GM18517 (cell line): Measurements from ENCODE around the gene C11orf68.
"Not testable (repeated sequence)": the region's sequence is repeated elsewhere in the genome, so short reads cannot be mapped to it uniquely, and the experiment has no call there.

Experiments
- ATAC-seq: cut with Tn5 transposase; IDR thresholded peaks from one replicate; pipeline ENCODE4 v1.9.1; 2021; ENCODE audit warnings: mild to moderate bottlenecking, moderate library complexity; ENCODE audit not compliant: unreplicated experiment

C11orf68 gene

DNA sequence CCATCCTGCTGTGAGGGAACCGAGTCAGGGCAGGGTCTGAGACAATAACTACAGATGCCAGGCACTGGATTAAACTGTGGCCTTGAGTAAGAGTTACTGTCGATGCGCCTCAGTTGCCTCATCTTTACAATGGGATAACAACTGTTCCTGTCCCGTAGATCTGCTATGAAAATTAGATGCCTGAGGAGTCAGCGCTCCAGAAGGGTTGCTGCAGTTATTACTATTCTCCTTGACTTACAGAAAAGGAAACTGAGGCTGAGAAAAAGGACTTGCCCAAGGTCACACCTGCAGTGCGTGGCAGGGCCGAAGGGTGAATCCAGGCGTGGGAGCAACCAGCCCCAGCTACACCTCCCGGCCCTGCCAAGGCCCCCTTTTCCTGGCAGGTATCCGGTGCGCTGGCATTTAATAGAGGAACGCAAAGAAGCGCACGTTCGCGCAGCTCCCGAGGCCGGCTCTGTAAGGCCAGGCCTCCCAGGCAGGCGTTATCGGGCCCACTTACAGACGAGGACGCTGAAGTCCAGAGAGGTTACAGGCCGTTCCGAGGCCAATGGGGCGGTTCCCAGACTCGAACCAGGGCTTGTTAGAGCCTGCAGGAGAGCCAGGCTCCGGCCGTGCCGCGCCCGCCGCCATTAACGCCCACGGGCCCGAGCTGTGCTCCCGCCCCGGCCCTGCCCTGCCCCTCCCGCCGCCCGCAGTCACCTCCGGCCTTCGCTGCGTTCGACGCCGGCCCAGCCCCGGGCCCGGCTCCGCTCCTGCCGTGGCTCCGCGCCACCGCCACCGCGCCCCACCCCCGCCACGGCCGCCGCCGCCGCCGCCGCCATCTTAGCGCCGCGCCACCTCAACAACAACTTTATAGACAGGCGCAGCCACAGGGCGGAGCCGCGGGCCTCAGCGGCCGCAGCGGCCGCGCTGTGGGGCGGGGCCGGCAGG lies at the start of gene C11orf68:
TSS of gene C11orf68 (minus strand) at position 852 of the 930 bp plus-strand sequence. CDS start at position 821, 31 bp downstream.
- ATAC-seq: peak; percentile 33

DNA sequence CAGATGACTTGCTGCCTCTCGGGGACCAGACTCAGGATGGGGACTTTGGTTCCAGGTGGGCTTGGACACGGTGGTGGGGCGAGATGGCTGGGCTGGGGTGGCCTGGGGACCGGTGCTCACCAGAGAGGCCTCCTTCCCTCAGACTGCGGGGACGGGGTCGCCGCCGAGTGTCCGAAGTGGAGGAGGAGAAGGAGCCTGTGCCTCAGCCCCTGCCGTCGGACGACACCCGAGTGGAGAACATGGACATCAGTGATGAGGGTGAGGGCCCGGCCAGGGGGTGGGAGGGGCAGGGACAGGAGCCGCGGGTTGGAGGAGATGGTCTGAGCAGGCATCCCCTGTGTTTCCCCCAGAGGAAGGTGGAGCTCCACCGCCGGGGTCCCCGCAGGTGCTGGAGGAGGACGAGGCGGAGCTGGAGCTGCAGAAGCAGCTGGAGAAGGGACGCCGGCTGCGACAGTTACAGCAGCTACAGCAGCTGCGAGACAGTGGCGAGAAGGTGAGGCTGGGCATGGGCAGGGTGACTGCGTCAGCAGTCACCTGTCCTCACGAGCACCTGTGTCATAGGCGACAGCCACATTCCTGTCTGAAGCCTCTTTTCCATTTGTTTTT lies 48.6 kb upstream of the C11orf68 start:
- no peak for ATAC-seq

DNA sequence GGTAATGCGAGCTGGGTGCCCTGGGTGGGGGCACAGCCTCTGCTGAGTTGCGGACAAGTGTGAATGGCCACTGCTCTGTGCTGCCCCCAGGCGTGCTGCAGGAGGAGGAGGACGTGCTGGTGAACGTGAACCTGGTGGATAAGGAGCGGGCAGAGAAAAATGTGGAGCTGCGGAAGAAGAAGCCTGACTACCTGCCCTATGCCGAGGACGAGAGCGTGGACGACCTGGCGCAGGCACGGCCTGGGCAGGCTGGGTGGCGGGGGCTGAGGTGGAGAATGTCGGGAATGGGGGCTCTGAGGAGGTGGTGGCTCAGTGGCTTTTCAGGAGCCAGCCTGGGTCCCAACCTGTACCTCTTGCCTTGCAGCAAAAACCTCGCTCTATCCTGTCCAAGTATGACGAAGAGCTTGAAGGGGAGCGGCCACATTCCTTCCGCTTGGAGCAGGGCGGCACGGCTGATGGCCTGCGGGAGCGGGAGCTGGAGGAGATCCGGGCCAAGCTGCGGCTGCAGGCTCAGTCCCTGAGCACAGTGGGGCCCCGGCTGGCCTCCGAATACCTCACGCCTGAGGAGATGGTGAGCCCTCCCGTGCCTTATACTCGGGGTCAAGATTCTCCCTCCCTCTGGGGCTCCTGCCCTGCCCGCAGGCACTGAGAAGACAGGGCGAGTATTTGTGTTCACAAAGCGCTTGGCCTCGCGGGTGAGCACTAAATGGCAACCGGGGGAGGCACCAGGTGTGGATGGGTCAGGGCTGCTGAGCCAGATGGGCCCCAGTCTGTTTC lies 47.3 kb upstream of the C11orf68 start:
- no peak for ATAC-seq

DNA sequence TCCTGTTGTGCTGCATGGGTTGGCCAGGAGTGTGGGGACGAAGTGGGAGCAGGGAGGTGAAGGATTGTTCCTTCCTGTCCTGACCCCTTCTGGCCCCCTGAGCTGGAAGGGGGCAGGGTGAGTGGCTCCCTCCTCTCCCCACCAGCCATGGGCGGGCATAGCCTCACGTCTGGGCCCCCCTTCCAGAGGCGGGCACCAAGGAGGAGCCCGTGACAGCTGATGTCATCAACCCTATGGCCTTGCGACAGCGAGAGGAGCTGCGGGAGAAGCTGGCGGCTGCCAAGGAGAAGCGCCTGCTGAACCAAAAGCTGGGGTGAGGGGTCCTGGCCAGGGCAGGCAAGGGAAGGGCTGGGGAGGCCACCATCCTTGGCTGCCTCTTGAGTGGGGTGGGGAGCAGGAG lies 46.0 kb upstream of the C11orf68 start:
- no peak for ATAC-seq

DNA sequence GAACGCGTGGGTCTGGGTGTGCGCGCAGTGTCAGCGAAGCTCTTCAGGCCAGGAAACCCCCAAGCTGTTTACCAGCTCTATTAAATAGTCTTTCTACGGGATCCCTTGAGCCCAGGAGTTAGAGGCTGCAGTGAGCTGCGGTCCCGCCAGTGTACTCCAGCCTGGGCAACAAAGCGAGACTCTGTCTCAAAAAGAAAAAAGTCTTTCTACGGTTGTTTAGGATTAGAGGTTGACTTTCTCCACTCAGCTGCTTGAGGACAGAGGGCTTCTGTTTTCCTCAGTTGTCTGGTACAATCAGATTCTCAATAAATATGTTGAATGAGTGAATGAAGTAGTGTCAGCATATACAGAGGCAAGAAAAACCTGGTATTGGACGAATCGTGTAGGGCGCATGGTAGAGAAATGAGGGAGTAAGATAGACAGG lies 43.3 kb upstream of the C11orf68 start:
- no peak for ATAC-seq

DNA sequence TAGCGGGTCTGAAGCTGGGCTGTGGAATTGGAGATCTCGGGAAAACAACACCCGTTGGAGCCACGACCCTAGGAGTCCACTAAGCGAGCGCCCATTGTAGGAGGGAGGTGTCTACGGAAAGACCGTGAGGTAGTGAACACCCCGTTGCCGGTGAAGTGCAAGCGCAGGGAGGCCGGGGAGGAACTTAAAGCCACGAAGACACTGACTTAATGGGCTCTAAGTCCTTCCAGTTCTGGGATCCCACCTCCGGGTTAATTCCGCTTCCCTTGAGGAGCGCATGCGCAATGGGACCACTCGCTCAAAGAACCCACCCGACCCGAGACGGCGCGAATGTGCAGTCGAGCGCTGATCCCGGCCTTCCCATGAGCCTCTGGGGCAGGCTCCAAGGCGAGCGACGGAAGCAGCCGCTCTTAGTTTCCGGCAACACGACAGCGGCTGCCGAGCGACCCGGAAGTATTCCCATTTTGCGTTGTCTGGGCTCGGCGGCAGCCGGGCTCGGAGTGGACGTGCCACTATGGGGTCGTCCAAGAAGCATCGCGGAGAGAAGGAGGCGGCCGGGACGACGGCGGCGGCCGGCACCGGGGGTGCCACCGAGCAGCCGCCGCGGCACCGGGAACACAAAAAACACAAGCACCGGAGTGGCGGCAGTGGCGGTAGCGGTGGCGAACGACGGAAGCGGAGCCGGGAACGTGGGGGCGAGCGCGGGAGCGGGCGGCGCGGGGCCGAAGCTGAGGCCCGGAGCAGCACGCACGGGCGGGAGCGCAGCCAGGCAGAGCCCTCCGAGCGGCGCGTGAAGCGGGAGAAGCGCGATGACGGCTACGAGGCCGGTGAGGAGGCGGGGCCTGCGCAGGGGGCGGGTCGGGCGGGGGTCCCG lies 42.6 kb upstream of the C11orf68 start, which contains the start of gene SART1:
TSS of gene SART1 (plus strand) at position 468 of the 874 bp plus-strand sequence. CDS start at position 515, 47 bp downstream.
- peak; percentile 64 for ATAC-seq

DNA sequence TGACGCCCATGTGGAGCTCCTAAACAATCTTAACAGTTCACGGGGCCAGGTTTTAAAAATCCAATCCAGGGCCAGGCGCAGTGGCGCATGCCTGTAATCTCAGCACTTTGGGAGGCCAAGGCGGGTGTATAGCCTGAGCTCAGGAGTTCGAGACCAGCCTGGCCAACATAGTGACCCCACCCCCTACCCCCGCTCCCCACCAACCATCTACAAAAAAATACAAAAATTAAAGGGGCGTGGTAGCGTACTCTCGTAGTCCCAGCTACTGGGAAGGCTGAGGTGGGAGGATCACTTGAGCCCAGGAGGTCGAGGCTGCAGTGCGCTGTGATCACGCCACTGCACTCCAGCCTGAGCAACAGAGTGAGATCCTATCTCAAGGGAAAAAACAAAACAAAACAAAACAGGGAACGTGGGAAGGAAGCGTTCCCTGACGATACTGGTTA lies 42.0 kb upstream of the C11orf68 start:
- ATAC-seq: no peak

DNA sequence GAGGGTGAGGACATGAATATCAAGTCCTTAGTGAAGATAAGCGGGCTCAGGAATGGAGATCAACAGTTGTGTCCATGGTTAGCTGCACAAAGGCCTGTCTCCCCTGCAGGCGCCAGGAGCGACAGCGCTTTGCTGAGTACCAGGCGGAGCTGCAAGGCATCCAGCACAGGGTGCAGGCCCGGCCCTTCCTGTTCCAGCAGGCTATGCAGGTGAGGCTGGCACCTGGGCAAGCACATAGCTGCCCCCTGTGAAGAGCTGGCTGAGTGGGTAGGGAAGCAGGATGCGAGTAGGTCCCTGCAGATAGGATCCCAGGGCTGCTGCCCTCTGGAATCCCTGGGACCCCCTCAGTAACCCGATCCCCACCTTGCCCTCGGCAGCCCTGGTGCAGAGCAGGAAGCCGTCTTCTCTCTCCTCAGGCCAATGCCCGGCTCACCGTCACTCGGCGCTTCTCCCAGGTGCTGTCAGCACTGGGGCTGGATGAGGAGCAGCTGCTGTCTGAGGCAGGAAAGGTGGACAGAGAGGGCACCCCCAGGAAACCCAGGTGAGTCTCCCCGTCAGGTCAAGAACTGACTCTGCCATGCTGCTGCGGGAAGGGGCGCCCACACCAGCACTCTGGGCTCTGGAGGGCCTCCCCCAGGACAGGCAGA lies 40.0 kb upstream of the C11orf68 start:
- ATAC-seq: no peak

DNA sequence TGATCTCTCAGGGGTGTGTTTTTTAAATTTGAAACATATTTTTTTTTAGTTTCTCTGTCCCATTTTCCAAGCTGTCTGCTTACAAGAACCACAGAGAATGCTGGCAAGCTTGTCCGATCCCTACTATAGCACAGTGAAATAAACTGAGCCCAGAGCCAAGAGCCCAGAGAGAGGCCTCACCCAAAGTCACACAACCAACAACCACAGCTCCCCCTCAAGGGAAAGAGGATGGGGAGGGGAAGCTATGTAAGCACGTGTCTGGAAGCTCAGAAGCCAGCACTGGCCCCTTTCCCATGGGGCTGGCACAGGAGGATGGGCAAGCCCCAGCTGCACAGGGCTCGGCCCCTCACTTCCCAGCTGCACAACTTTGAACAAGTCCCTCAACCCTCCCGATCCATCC lies 39.4 kb upstream of the C11orf68 start:
- ATAC-seq: no peak

DNA sequence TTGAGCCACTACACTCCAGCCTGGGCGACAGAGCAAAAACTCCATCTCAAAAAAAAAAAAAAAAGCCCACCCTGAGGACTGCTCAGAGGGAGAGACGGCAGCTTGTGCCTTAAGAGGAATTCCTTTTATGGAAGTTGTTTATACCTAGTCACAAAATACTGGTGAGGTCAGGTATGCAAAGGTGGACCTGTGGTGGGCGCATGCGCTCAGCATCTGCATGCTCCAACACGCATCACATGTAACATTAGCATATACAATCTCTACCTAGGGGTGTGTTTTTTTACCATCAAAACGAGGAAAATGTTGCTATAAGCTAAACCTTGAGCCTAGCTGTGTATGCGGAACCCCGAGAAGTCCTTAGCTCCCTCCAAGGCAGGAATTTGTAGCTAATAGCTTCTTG lies 35.9 kb upstream of the C11orf68 start:
- ATAC-seq: no peak

DNA sequence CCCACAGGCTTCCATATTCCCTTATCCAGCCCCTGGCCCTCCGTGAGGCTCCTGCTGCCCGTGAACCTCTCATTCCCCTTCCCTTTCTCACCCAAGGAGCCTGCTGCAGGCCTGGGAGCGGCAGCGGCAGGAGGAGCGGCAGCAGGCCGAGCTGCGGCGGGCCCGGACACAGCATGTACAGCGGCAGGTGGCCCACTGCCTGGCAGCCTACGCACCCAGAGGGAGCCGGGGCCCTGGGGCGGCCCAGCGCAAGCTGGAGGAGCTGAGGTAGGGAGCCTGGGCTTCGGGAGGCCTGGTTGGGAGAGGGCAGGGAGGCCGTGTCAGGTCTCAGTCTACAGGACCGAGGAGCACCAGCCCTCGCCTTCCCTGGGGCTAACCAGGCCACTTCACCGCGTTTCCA lies 34.6 kb upstream of the C11orf68 start:
- ATAC-seq: no peak

DNA sequence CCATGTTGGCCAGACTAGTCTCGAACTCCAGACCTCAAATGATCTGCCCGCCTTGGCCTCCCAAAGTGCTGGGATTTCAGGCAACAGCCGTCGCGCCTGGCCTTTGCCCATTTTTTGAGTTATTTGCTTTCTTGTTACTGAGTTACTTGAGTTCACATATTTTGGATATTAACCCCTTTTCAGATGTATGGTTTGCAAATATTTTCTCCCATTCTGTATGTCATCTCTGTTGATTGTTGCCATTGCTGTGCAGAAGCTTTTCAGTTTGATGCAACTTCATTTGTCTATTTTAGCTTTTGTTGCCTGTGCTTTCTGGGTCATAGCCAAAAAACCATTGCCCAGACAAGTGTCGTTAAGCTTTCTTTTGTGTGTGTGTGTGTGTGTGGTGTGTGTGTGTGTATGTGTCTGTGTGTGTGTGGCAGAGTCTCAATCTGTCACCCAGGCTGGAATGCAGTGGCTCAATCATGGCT lies 33.2 kb upstream of the C11orf68 start:
- no peak for ATAC-seq

DNA sequence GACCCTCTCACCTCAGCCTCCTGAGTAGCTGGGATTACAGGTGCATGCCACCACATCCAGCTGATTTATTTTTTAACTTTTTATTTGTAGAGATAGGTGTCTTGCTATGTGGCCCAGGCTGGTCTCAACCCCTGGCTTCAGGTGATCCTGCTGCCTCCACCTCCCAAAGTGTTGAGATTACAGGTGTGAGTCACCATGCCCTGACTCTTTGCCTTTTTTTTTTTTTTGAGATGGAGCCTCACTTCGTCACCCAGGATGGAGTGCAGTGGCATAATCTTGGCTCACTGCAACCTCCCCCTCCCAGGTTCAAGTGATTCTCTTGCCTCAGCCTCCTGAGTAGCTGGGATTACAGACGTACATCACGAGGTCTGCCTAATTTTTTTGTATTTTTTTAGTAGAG lies 32.8 kb upstream of the C11orf68 start:
- not testable (repeated sequence) for ATAC-seq

DNA sequence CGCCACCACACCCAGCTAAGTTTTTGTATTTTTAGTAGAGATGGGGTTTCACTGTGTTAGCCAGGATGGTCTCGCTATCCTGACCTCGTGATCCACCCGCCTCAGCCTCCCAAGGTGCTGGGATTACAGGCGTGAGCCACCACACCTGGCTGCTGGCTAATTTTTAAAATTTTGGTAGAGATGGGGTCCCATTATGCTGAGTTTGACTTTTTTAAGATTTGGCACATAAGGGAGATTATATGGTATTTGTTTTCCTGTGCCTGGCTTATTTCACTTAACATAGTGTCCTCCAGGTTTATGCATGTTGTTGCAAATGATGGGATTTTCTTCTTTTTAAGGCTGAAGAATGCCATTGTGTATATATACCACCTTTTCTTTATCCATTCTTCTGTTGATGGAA lies 31.8 kb upstream of the C11orf68 start:
- not testable (repeated sequence) for ATAC-seq

DNA sequence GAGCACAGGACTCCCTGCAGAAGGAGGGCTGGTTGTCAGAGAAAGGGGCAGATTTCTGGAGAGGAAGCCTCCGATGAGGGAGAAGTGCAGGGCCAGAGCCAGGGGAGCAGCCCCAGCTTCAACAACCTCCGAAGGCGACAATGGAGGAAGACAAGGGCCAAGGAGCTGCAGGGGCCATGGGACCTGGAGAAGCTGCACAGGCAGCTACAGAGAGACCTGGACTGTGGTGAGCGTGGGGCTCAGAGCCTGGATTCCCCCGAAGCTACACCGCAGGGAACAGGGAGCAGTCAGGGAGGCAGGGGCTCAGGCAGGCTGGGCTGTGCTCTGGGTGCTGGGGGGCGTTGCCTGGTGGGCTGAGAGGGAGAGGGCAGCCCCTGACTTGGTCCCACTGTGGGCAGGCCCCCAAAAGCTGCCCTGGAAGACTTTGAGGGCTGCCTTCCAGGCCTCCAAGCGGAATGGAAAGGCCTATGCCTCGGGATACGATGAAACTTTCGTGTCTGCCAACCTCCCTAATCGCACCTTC lies 28.8 kb upstream of the C11orf68 start:
- no peak for ATAC-seq

DNA sequence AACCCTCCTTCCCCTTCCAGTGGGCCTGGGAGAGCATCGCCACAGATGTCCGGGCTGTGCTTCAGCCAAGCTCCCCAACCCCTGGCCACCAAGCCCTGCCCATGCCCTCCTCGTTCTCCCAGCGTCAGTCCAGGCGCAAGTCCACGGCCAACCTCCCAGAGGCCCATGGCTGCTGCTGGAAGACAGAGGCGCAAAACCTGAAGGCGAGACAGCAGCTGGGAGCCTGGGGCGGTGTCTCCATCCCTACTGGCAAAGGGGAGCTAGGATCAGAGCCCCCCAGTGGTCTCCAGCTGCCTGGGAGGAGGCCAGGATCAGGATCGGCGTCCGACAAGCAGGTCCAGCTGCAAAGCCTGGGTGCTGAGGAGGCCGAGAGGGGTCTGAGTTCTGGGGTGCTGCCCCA lies 28.3 kb upstream of the C11orf68 start:
- ATAC-seq: no peak

DNA sequence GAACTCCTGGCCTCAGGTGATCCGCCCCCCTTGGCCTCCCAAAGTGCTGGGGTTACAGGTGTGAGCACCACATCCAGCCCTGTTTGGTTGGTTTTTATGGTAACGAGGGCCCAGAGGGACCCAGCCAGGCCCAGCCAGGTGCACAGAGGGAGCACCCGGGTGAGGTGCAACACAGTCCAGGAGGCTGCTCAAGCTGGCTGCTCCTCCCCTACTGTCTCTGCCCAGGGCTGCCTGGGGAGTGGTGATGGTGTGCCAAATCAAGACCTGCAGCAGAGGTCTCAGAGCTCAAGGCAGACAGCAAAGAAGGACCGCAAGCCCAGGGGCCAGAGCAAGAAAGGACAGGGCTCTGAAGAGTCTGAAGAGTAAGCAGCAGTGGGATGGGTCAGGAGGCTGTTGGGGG lies 27.8 kb upstream of the C11orf68 start:
- no peak for ATAC-seq

DNA sequence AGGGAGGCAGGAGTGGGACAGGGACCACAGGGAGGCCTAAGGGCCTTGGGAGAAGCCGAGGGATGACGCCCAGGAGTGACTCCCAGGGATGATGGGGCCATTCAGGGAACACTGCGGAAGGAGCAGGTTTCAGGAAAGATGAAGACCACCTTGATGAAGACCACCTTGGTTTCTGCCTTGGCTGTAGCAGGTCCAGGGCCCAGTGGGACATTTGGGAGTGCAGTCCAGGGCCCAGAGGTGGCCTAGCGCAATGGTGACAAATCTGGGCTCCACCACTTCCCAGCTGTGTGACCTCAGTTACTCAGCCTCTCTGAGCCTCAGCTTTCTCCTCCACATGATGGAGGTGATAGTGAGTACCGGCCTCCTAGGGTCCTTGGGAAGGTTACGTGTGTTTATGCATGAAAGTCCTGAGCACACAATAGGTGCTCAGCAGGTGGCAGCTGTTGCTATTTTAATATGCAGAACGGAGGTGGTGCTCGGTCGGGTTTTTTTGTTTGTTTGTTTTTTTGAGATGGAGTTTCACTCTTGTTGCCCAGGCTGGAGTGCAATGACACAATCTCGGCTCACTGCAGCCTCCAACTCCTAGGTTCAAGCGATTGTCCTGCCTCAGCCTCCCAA lies 27.2 kb upstream of the C11orf68 start:
- no peak for ATAC-seq

DNA sequence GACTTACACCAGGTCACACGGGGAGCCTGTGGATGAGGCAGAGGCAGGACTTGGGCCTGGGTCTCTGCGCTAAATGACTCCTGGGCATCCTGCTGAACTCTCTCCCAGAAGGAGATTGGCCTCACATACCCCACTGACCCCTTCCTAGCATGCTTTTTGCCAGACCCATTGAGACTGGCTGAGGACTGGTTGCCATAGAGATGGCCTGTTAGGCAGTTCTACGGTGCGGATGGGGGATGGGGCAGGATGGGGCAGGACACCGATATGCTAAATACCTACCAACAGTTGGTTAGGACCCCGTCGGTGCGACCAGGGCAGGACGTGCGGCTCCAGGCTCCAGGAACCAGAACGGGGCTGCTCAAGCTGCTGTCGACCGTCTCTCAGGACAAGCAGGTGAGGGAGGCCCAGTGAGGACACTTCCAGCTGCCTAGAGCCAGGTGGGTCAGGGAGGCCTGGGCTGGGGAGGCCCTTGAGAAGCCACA lies 26.6 kb upstream of the C11orf68 start, which contains the start of gene TSGA10IP:
TSS of gene TSGA10IP (plus strand) at position 51 of the 482 bp plus-strand sequence. CDS start at position 247, 196 bp downstream.
- no peak for ATAC-seq
